Loucy (cell line): Measurements from ENCODE around the gene EFCAB9.

Source experiments
- H2AFZ ChIP-seq: fragments of 200-600 bp; sonication (generic); 2 replicates; pipeline ENCODE4 v1.6.0; 2016; ENCODE audit warnings: antibody characterized with exemption, mild to moderate bottlenecking, low read length, moderate library complexity
- H3F3A ChIP-seq: fragments of 200-600 bp; 2 replicates; pipeline ENCODE4 v1.6.0; 2016; ENCODE audit warnings: antibody characterized with exemption, low read depth, mild to moderate bottlenecking
- H3K27me3 ChIP-seq: fragments of 200-600 bp; sonication (generic); 2 replicates; pipeline ENCODE4 v1.6.1; 2014; ENCODE audit warnings: low read length, mild to moderate bottlenecking; ENCODE audit not compliant: insufficient read depth, poor library complexity, severe bottlenecking
- H3K36me3 ChIP-seq: fragments of 200-600 bp; sonication (generic); 2 replicates; pipeline ENCODE4 v1.6.1; 2016; ENCODE audit warnings: low read length; ENCODE audit not compliant: insufficient read depth
- H3K4me1 ChIP-seq: fragments of 200-600 bp; sonication (generic); 2 replicates; pipeline ENCODE4 v1.5.1; 2014; ENCODE audit warnings: low read length, mild to moderate bottlenecking; ENCODE audit not compliant: insufficient read depth, poor library complexity, severe bottlenecking
- H3K4me2 ChIP-seq: fragments of 200-600 bp; sonication (generic); 2 replicates; pipeline ENCODE4 v1.6.0; 2014; ENCODE audit warnings: antibody characterized with exemption, low read length, low read depth, mild to moderate bottlenecking; ENCODE audit not compliant: poor library complexity, severe bottlenecking
- H3K4me3 ChIP-seq: fragments of 200-600 bp; sonication (generic); 2 replicates; pipeline ENCODE4 v1.5.1; 2014; ENCODE audit warnings: low read length, mild to moderate bottlenecking, mixed read lengths; ENCODE audit not compliant: poor library complexity, severe bottlenecking
- H3K79me2 ChIP-seq: fragments of 200-600 bp; sonication (generic); 2 replicates; pipeline ENCODE4 v1.6.1; 2014; ENCODE audit warnings: low read length; ENCODE audit not compliant: insufficient read depth
- H3K9ac ChIP-seq: fragments of 200-600 bp; sonication (generic); 2 replicates; pipeline ENCODE4 v1.6.0; 2014; ENCODE audit warnings: mild to moderate bottlenecking, low read depth, low read length, moderate library complexity; ENCODE audit not compliant: poor library complexity, severe bottlenecking
- H3K9me2 ChIP-seq: fragments of 200-600 bp; sonication (generic); replicated peaks from 2 replicates; pipeline ENCODE4 v1.6.1; 2016; ENCODE audit warnings: low read depth, low read length, mixed read lengths
- H3K9me3 ChIP-seq: fragments of 200-600 bp; sonication (generic); 2 replicates; pipeline ENCODE4 v1.6.1; 2014; ENCODE audit warnings: mild to moderate bottlenecking, antibody characterized with exemption, low read length, low read depth; ENCODE audit not compliant: insufficient read depth
- H4K20me1 ChIP-seq: fragments of 200-600 bp; sonication (generic); 2 replicates; pipeline ENCODE4 v1.6.0; 2014; ENCODE audit warnings: antibody characterized with exemption, low read length, mild to moderate bottlenecking; ENCODE audit not compliant: insufficient read depth, poor library complexity, severe bottlenecking
- EZH2phosphoT487 ChIP-seq: fragments of 200-600 bp; IDR thresholded peaks from 2 replicates; pipeline ENCODE4 v1.6.1; 2018; ENCODE audit warnings: antibody characterized with exemption, mild to moderate bottlenecking, moderate library complexity, borderline replicate concordance
- TF ChIP-seq, protein P1 (sequence below): fragments of 200-600 bp; sonication (generic); conservative IDR thresholded peaks from 2 replicates; pipeline ENCODE4 v1.5.1; 2014; ENCODE audit warnings: mild to moderate bottlenecking, antibody characterized with exemption, low read length

The EFCAB9 gene

DNA sequence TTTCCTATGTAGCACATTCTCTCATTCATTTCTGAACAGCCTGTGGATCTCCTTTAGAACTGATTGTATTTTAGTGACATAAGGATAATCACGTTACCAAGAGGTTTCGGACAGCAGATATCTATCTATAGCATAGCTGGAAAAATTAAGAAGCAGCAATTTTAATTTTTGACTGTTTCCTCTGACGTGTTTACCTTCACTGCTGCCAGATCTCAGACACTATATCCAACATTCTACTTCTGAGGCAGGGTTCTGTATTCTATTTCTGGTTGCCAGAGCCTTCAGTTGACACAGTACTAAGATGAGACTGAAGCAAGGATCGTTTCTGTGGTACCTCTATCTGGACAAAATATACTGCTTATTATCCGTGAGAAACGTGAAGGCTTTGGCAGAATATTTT lies at the start of gene EFCAB9:
Gene EFCAB9, plus strand, starts transcription at position 301 of the 400 bp plus-strand sequence. Its CDS starts 1 bp downstream, at position 302.
- H3K4me1 ChIP-seq, result no peaks in the 10 kb centered on the region
- no peak within 1 kb of the TSS for H3K4me3 ChIP-seq
- H3K27me3 ChIP-seq, result no peaks in the 10 kb centered on the region
- H3F3A ChIP-seq, result no peaks in the 10 kb centered on the region
- H3K9ac ChIP-seq, result no peak within 1 kb of the TSS
- no peaks in the 10 kb centered on the region for H3K9me3 ChIP-seq
- no peaks in the 10 kb centered on the region for H3K36me3 ChIP-seq
- H2AFZ ChIP-seq, result no peak within 1 kb of the TSS
- no peaks in the 10 kb centered on the region for H4K20me1 ChIP-seq
- no peak within 1 kb of the TSS for H3K4me2 ChIP-seq
- TF ChIP-seq, protein P1, sequence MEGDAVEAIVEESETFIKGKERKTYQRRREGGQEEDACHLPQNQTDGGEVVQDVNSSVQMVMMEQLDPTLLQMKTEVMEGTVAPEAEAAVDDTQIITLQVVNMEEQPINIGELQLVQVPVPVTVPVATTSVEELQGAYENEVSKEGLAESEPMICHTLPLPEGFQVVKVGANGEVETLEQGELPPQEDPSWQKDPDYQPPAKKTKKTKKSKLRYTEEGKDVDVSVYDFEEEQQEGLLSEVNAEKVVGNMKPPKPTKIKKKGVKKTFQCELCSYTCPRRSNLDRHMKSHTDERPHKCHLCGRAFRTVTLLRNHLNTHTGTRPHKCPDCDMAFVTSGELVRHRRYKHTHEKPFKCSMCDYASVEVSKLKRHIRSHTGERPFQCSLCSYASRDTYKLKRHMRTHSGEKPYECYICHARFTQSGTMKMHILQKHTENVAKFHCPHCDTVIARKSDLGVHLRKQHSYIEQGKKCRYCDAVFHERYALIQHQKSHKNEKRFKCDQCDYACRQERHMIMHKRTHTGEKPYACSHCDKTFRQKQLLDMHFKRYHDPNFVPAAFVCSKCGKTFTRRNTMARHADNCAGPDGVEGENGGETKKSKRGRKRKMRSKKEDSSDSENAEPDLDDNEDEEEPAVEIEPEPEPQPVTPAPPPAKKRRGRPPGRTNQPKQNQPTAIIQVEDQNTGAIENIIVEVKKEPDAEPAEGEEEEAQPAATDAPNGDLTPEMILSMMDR, result no peak
- no peak for TF ChIP-seq EZH2phosphoT487
- no peaks in the 10 kb centered on the region for H3K9me2 ChIP-seq
- H3K79me2 ChIP-seq, result no peaks in the 10 kb centered on the region

DNA sequence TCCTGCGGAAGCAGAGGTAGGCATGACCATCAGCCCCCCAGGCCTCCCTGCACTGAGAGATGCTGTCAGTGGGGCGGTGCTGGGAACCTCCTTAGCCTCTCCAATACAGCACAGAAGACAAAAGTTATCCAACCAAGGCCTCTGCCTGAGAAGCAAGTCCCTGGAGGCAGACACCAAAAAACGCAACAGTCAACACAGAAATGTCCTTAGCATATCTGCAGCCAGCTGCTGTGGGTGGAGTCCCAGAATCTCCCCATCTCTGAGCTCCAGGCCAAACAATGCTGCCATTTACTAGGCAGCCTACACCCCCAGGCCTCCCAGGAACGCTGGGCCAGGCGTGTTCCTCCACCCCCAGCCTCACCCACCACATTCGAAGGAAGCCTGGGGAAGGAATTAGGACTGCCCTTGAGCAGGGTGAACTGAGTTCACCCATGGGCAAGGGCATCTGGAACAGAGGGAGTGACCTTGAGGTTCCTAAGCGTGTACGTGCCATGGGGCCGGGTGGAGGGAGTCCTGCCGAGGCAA lies 49.6 kb upstream of the EFCAB9 start:
- H3K4me2 ChIP-seq, result no peak overlapping the region
- peaks cover 8% of the 10 kb centered on the region for H4K20me1 ChIP-seq
- TF ChIP-seq, protein P1, result no peak
- no peak for TF ChIP-seq EZH2phosphoT487
- H3K9ac ChIP-seq, result no peak overlapping the region
- H3K27me3 ChIP-seq, result no peaks in the 10 kb centered on the region
- H3K36me3 ChIP-seq, result peaks cover 31% of the 10 kb centered on the region; the same call in 1 of the 2 replicates
- no peaks in the 10 kb centered on the region for H3F3A ChIP-seq
- no peaks in the 10 kb centered on the region for H3K9me3 ChIP-seq
- H3K4me3 ChIP-seq, result no peak overlapping the region
- no peak overlapping the region for H2AFZ ChIP-seq
- no peaks in the 10 kb centered on the region for H3K9me2 ChIP-seq
- H3K79me2 ChIP-seq, result peaks cover 81% of the 10 kb centered on the region
- H3K4me1 ChIP-seq, result no peaks in the 10 kb centered on the region

DNA sequence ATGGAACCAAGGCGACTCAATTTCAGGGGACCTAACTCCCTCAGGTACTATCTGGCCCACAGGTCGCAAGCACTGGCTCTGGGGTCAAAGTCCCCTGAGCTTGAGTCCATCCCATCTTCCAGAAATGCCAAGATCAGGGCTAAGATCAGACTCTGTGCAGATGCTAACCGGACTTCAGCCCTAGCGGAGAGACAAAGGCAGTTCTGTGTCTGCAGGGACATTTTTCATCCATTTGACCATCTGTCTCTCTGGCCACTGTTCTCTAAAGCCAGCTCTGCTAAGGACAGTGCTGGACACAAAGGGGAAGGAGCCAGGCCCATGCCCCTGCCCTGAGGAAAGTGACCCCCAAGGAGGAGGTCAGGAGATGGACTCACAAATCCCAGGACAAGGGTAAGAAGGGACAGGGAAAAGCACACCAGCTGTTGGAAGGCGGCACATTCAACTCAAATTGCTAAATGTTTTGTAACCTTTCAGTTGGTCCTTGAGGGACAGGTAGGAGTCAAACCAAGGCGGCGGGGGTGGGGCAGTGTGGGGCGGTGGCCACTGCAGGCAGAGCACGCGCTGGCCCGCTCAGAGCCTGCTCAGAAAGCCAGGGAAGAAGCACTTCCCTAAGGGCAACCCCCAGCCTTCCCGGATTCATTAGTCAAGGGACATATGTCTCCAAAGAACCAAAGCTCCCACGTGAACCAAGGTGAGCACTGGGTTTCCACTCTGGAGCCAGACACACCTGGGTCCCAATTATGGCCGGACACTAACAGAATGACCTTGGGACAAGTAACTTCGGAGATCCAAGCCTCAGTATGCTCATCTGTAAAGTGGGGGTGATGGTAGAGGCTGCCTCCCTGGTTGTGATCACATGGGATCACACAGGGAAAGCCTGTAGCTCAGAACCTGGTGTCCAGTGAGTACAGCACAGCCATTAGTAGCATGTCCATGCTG lies 48.8 kb upstream of the EFCAB9 start:
- no peak overlapping the region for H3K9ac ChIP-seq
- H3K4me3 ChIP-seq, result no peak overlapping the region
- H3K36me3 ChIP-seq, result peaks cover 33% of the 10 kb centered on the region; the same call in 1 of the 2 replicates
- H3K27me3 ChIP-seq, result no peaks in the 10 kb centered on the region
- H2AFZ ChIP-seq, result no peak overlapping the region
- no peaks in the 10 kb centered on the region for H3F3A ChIP-seq
- TF ChIP-seq, protein P1, result no peak
- TF ChIP-seq EZH2phosphoT487, result no peak
- H3K79me2 ChIP-seq, result peaks cover 74% of the 10 kb centered on the region; the same call in 1 of the 2 replicates
- no peaks in the 10 kb centered on the region for H3K9me2 ChIP-seq
- H3K9me3 ChIP-seq, result no peaks in the 10 kb centered on the region
- peaks cover 8% of the 10 kb centered on the region for H4K20me1 ChIP-seq
- no peak overlapping the region for H3K4me2 ChIP-seq
- H3K4me1 ChIP-seq, result no peaks in the 10 kb centered on the region
